22Rv1 (cell line): Measurements from ENCODE around the gene CHD1.

Source experiments
- ZFX ChIP-seq: fragments of 450-650 bp; IDR thresholded peaks from 2 replicates; pipeline ENCODE4 v1.6.1; 2017; ENCODE audit warnings: antibody characterized with exemption, borderline replicate concordance
- TF ChIP-seq, protein P1 (sequence below): fragments of 450-650 bp; IDR thresholded peaks from 2 replicates; pipeline ENCODE4 v1.5.1; 2017; ENCODE audit warnings: mild to moderate bottlenecking

DNA sequence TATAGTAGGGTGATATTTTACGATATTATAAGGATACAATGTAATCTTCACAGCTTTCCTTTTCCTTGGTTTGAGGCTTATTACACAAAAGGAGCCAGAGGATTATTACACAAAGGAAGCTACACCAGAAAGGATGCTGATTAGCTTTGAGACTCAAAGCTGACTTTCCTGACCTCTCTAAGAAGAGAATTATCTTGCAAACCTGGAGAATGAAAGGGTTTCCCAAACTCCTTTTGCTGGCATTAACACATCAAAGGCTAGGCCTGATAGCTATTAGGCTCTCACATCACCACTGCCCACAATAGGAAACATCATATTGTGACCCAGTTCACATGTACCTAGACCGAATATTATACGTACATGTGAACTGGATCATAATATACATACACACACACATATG is 34.2 kb upstream of the CHD1 start:
- TF ChIP-seq, protein P1, sequence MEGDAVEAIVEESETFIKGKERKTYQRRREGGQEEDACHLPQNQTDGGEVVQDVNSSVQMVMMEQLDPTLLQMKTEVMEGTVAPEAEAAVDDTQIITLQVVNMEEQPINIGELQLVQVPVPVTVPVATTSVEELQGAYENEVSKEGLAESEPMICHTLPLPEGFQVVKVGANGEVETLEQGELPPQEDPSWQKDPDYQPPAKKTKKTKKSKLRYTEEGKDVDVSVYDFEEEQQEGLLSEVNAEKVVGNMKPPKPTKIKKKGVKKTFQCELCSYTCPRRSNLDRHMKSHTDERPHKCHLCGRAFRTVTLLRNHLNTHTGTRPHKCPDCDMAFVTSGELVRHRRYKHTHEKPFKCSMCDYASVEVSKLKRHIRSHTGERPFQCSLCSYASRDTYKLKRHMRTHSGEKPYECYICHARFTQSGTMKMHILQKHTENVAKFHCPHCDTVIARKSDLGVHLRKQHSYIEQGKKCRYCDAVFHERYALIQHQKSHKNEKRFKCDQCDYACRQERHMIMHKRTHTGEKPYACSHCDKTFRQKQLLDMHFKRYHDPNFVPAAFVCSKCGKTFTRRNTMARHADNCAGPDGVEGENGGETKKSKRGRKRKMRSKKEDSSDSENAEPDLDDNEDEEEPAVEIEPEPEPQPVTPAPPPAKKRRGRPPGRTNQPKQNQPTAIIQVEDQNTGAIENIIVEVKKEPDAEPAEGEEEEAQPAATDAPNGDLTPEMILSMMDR: no peak
- TF ChIP-seq ZFX: no peak
